Common myeloid progenitor, CD34-positive (primary cell): ENCODE results near the gene MPEG1.

Experiments used
- CTCF ChIA-PET: fragments of 350-600 bp; sonication (Branson Sonifier 250); formaldehyde crosslinking; loops from one replicate; lab custom pipeline; 2021; ENCODE audit warnings: antibody characterized with exemption; lab: Charles Lee
- POLR2A ChIA-PET: fragments of 350-600 bp; sonication (Branson Sonifier 250); formaldehyde crosslinking; loops from one replicate; lab custom pipeline; 2021; ENCODE audit warnings: antibody characterized with exemption; lab: Charles Lee
- DNase-seq, 3 donors: peaks; one replicate each; pipeline versions ENCODE4 v3.0.0 to v3.0.0-alpha.2; 2013
- H3K27ac ChIP-seq, 2 experiments: 1 replicate in 1 of 2; 2 replicates in 1 of 2; pipeline ENCODE4 v1.7.0; 2013; ENCODE audit warnings: inconsistent platforms in 2 of 2, low read length in 2 of 2, mild to moderate bottlenecking in 2 of 2, low read depth in 1 of 2, moderate library complexity in 1 of 2; ENCODE audit not compliant: severe bottlenecking in 2 of 2, insufficient read depth in 1 of 2, poor library complexity in 1 of 2
- H3K27me3 ChIP-seq, 5 experiments: replicated peaks in 2 of 5; 1 replicate in 3 of 5; 2 replicates in 2 of 5; pipeline versions ENCODE4 v1.6.1 to v1.7.0; 2013; ENCODE audit warnings: low read length in 4 of 5, mild to moderate bottlenecking in 2 of 5, moderate library complexity in 2 of 5, inconsistent platforms in 1 of 5; ENCODE audit not compliant: insufficient read depth in 5 of 5, control insufficient read depth in 4 of 5
- H3K36me3 ChIP-seq, 4 experiments: 1 replicate in 2 of 4; 2 replicates in 2 of 4; pipeline versions ENCODE4 v1.6.1 to v1.7.0; 2013; ENCODE audit warnings: low read length in 3 of 4, control low read depth in 1 of 4, mild to moderate bottlenecking in 1 of 4; ENCODE audit not compliant: control insufficient read depth in 4 of 4, insufficient read depth in 4 of 4
- H3K4me1 ChIP-seq, 4 experiments: 1 replicate in 3 of 4; 2 replicates in 1 of 4; pipeline versions ENCODE4 v1.6.1 to v1.7.1; 2013; ENCODE audit warnings: low read length in 3 of 4, mild to moderate bottlenecking in 3 of 4, control low read depth in 1 of 4, inconsistent platforms in 1 of 4, moderate library complexity in 1 of 4; ENCODE audit not compliant: control insufficient read depth in 4 of 4, insufficient read depth in 4 of 4; ENCODE audit errors: control extremely low read depth in 1 of 4
- H3K4me3 ChIP-seq, 7 experiments: 1 replicate in 4 of 7; 2 replicates in 3 of 7; pipeline versions ENCODE4 v1.5.1 to v1.7.0; 2013; ENCODE audit warnings: mild to moderate bottlenecking in 7 of 7, low read length in 6 of 7, moderate library complexity in 6 of 7, inconsistent platforms in 2 of 7, low read depth in 2 of 7, control low read depth in 1 of 7; ENCODE audit not compliant: insufficient read depth in 4 of 7, control insufficient read depth in 1 of 7; ENCODE audit errors: extremely low read depth in 1 of 7
- H3K9me3 ChIP-seq, 5 experiments: 1 replicate in 4 of 5; 2 replicates in 1 of 5; pipeline versions ENCODE4 v1.6.1 to v1.7.1; 2013; ENCODE audit warnings: low read length in 4 of 5, mild to moderate bottlenecking in 2 of 5, inconsistent platforms in 1 of 5, low read depth in 1 of 5, moderate library complexity in 1 of 5; ENCODE audit not compliant: control insufficient read depth in 4 of 5, insufficient read depth in 2 of 5; ENCODE audit errors: control extremely low read depth in 1 of 5
- WGBS: methylation state at CpG from one replicate; pipeline ENCODE4 v1.1.5; 2013; ENCODE audit not compliant: insufficient coverage; 5-methylcytosine and 5-hydroxymethylcytosine counted together

MPEG1 gene

GRCh38 chr11:59199546-59200422 lies 12.9 kb downstream of the MPEG1 start:
- Histone ChIP-seq H3K36me3 (no peaks in the 10 kb centered on the region), H3K27me3 (peaks cover 0 to 4% (median 0%) of the 10 kb centered on the region in 5 experiments), H3K27ac (no peak overlapping the region), H3K4me3 (no peak overlapping the region), H3K4me1 (peaks cover 2 to 38% (median 14%) of the 10 kb centered on the region in 4 experiments), H3K9me3 (no peaks in the 10 kb centered on the region)
- ChIA-PET POLR2A (no interaction called here), CTCF (interaction anchor here (1.0 to 14.0 kb wide), 10 partner anchors 9 to 233 kb away, joined by 3 to 259 read pairs (median 5); partner anchors contain the start of gene DTX4)
- peak; percentile 44 to 88 (median 83) for DNase-seq
- 84% methylated on average over 11 of the region's 14 CpGs for WGBS

GRCh38 chr11:59198726-59199125 lies 14.0 kb downstream of the MPEG1 start:
- Histone ChIP-seq H3K27ac (no peak overlapping the region), H3K9me3 (no peaks in the 10 kb centered on the region), H3K27me3 (peaks cover 0 to 4% (median 0%) of the 10 kb centered on the region in 5 experiments), H3K4me3 (no peak overlapping the region), H3K36me3 (no peaks in the 10 kb centered on the region), H3K4me1 (peaks cover 2 to 38% (median 14%) of the 10 kb centered on the region in 4 experiments)
- CTCF ChIA-PET: interaction anchor here (1.0 to 8.1 kb wide), 6 partner anchors 8 to 56 kb away, joined by 3 to 57 read pairs (median 6); partner anchors contain the start of genes DTX4 and FAM111A
- POLR2A ChIA-PET: interaction anchor here (0.5 kb wide), 1 partner anchor 666 kb away, joined by 3 read pairs; no protein-coding TSS in a partner anchor
- no peak for DNase-seq
- 71% methylated on average over 2 of the region's 2 CpGs for WGBS

GRCh38 chr11:59197991-59198390 lies 14.7 kb downstream of the MPEG1 start:
- H3K9me3 ChIP-seq: no peaks in the 10 kb centered on the region
- POLR2A ChIA-PET: interaction anchor here (0.7 kb wide), 1 partner anchor 26 kb away, joined by 3 read pairs; the partner anchor contains the start of gene DTX4
- CTCF ChIA-PET: interaction anchor here (1.3 to 8.1 kb wide), 6 partner anchors 8 to 56 kb away, joined by 3 to 57 read pairs (median 6); partner anchors contain the start of genes DTX4 and FAM111A
- H3K4me1 ChIP-seq: peaks cover 2 to 38% (median 14%) of the 10 kb centered on the region in 4 experiments
- no peak overlapping the region for H3K27ac ChIP-seq
- peaks cover 0 to 4% (median 0%) of the 10 kb centered on the region in 5 experiments for H3K27me3 ChIP-seq
- H3K4me3 ChIP-seq: peak overlapping the region in 1 of 7 experiments; percentile 27
- 1% methylated on average over 9 of the region's 9 CpGs for WGBS
- no peaks in the 10 kb centered on the region for H3K36me3 ChIP-seq
- peak; percentile 60 to 86 (median 83) for DNase-seq

- no peak for DNase-seq
- Histone ChIP-seq H3K36me3 (no peaks in the 10 kb centered on the region), H3K4me1 (peaks cover 2 to 38% (median 14%) of the 10 kb centered on the region in 4 experiments), H3K4me3 (no peak overlapping the region), H3K27ac (no peak overlapping the region), H3K27me3 (peaks cover 0 to 4% (median 0%) of the 10 kb centered on the region in 5 experiments), H3K9me3 (no peaks in the 10 kb centered on the region)
- 83% methylated on average over 2 of the region's 2 CpGs for WGBS
- POLR2A ChIA-PET: no interaction called here
- CTCF ChIA-PET: interaction anchor here (1.7 to 8.1 kb wide), 3 partner anchors 10 to 16 kb away, joined by 4 to 57 read pairs (median 9); no protein-coding TSS in a partner anchor
Measured at GRCh38 chr11:59196777-59197176, 15.9 kb downstream of the MPEG1 start.

- POLR2A ChIA-PET: no interaction called here
- H3K27ac ChIP-seq: no peak overlapping the region
- no peaks in the 10 kb centered on the region for H3K9me3 ChIP-seq
- no peak for DNase-seq
- WGBS: 100% methylated on average over 1 of the region's 4 CpGs
- CTCF ChIA-PET: interaction anchor here (0.8 to 1.2 kb wide), 4 partner anchors 8 to 26 kb away, joined by 3 read pairs; no protein-coding TSS in a partner anchor
- no peak overlapping the region for H3K4me3 ChIP-seq
- H3K4me1 ChIP-seq: peaks cover 2 to 29% (median 12%) of the 10 kb centered on the region in 4 experiments
- peaks cover 0 to 4% (median 0%) of the 10 kb centered on the region in 5 experiments for H3K27me3 ChIP-seq
- no peaks in the 10 kb centered on the region for H3K36me3 ChIP-seq
Measured at GRCh38 chr11:59195586-59195985, 17.1 kb downstream of the MPEG1 start.

GRCh38 chr11:59193587-59194130 lies 19.1 kb downstream of the MPEG1 start:
- WGBS: 100% methylated on average over 8 of the region's 10 CpGs
- H3K27ac ChIP-seq: no peak overlapping the region
- POLR2A ChIA-PET: no interaction called here
- H3K4me1 ChIP-seq: peaks cover 2 to 20% (median 11%) of the 10 kb centered on the region in 4 experiments
- CTCF ChIA-PET: interaction anchor here (1.1 to 3.1 kb wide), 9 partner anchors 9 to 36 kb away, joined by 3 to 17 read pairs (median 5); no protein-coding TSS in a partner anchor
- no peak for DNase-seq
- no peak overlapping the region for H3K4me3 ChIP-seq
- no peaks in the 10 kb centered on the region for H3K9me3 ChIP-seq
- H3K36me3 ChIP-seq: no peaks in the 10 kb centered on the region
- peaks cover 0 to 4% (median 0%) of the 10 kb centered on the region in 5 experiments for H3K27me3 ChIP-seq
